ENCODE data around the gene JADE1. TPM values are rescaled to one million over a fixed set of nuclear protein-coding genes. Genes with fewer than 3 reads are reported as not detected.

Gene JADE1
- total RNA-seq, 2 experiments from 2014 or later, result 29.6 to 32.7 TPM

GRCh38 chr4:128855621-128856020, 46.1 kb downstream of the JADE1 start:
- H3K27ac Mint-ChIP-seq, result no peak overlapping the region
- peaks cover 70% of the 10 kb centered on the region for H3K36me3 Mint-ChIP-seq (ENCODE audit: low read depth)
- POLR2A ChIA-PET, result interaction anchor here (1.6 to 3.9 kb wide), 2 partner anchors 43 to 237 kb away, joined by 5 to 35 read pairs; partner anchors contain the start of gene SCLT1
- H3K27me3 Mint-ChIP-seq, result no peaks in the 10 kb centered on the region
- peaks cover 47% of the 10 kb centered on the region for H3K4me1 Mint-ChIP-seq
- H3K4me3 Mint-ChIP-seq, result no peak overlapping the region
- DNase-seq, result no peak
- CTCF ChIA-PET, result interaction anchor here (0.7 to 1.5 kb wide), 4 partner anchors 10 to 570 kb away, joined by 3 to 4 read pairs (median 3); no protein-coding TSS in a partner anchor
- no peaks in the 10 kb centered on the region for H3K9me3 Mint-ChIP-seq

GRCh38 chr4:128856246-128856645, 46.7 kb downstream of the JADE1 start:
- DNase-seq, result no peak
- ChIA-PET POLR2A (interaction anchor here (1.2 to 3.9 kb wide), 3 partner anchors 12 to 237 kb away, joined by 3 to 35 read pairs (median 5); partner anchors contain the start of gene SCLT1), CTCF (interaction anchor here (1.0 to 1.5 kb wide), 4 partner anchors 10 to 43 kb away, joined by 3 to 5 read pairs (median 4); no protein-coding TSS in a partner anchor)
- peaks cover 72% of the 10 kb centered on the region for H3K36me3 Mint-ChIP-seq (ENCODE audit: low read depth)
- H3K4me1 Mint-ChIP-seq, result peaks cover 53% of the 10 kb centered on the region
- no peak overlapping the region for H3K4me3 Mint-ChIP-seq
- H3K9me3 Mint-ChIP-seq, result no peaks in the 10 kb centered on the region
- no peaks in the 10 kb centered on the region for H3K27me3 Mint-ChIP-seq
- no peak overlapping the region for H3K27ac Mint-ChIP-seq

DNA sequence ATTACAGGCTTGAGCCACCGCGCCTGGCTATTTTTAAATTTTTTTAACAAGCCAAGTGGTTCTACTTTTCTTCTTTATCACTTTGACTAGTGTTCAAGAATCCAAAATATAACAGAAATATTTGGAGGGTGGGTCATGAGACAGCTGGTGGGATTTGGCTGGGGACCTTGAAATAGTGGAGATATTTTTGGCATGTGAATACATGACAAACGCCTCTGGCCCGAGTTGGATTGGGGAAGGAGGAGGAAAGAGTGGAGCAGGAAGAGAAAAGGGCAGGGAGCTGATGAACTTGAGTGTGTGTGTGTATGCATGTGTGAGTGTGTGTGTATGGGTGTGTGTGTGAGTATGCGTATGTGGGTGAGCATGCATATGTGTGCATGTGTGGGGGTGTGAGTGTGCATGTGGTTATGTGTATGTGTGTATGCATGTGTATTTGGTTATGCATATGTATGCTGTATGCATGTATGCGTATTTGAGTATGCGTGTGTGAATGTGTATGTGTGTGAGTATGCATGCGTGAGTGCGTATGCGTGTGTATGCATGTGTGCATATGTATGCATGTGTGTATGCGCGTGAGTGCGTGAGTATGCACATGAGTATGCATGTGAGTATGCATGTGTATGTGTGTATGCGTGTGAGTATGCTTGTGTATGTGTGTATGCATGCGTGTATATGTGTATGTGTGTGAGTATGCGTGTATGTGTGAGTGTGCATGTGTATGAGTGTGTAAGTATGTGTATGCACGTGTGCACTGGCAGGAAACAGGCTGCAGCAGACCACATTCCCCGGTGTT, 49.6 kb downstream of the JADE1 start:
- no peaks in the 10 kb centered on the region for H3K27me3 Mint-ChIP-seq
- H3K4me3 Mint-ChIP-seq, result no peak overlapping the region
- H3K27ac Mint-ChIP-seq, result peak overlapping the region; percentile 30
- peaks cover 79% of the 10 kb centered on the region for H3K36me3 Mint-ChIP-seq (ENCODE audit: low read depth)
- no peaks in the 10 kb centered on the region for H3K9me3 Mint-ChIP-seq
- no peak for DNase-seq
- ChIA-PET CTCF (no interaction called here), POLR2A (no interaction called here)
- peaks cover 70% of the 10 kb centered on the region for H3K4me1 Mint-ChIP-seq

DNA sequence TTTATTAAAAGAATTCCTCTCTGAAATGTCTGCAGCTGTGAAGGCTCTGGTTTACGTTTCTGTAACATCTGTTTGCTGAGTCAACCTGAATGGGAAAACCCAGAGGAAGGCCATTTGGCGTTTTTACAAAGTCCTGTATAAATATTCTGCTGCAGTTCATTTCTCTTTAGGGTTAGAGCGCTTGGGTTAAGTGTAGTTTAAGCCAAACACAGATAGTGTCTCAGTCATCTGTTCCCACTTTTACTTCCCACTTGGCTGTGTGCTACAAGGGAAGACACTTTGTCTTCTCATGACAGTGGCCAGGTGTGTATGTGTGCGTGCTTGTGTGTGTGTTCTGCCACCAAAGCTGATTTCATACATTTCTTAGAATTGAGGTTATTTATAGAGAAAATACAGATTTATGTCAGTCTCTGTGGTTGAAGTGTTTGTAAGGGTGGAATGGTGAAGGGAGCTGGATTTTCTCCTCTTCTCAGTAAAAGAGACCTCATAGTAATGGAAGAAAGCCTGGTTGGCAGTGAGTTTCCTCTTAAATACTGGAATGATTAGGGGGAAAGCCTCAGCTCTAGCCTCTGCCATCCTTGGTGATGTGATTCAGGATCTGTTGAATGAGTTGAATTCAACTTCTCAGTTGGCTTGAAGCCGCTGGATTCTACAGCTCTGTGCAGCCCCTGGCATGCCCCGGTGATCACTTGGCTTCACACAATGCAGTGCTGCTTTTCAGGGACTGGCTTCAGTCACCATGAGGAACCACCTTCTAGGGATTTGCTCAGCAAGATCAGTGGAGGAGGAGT, 50.6 kb downstream of the JADE1 start:
- Mint-ChIP-seq H3K27me3 (no peaks in the 10 kb centered on the region), H3K4me1 (peaks cover 61% of the 10 kb centered on the region), H3K9me3 (no peaks in the 10 kb centered on the region), H3K36me3 (ENCODE audit: low read depth) (peaks cover 84% of the 10 kb centered on the region), H3K27ac (peak overlapping the region; percentile 7), H3K4me3 (no peak overlapping the region)
- CTCF ChIA-PET, result no interaction called here
- DNase-seq, result no peak
- POLR2A ChIA-PET, result interaction anchor here (1.3 to 4.3 kb wide), 2 partner anchors 13 to 48 kb away, joined by 4 to 31 read pairs; no protein-coding TSS in a partner anchor

- H3K27me3 Mint-ChIP-seq, result no peaks in the 10 kb centered on the region
- H3K9me3 Mint-ChIP-seq, result no peaks in the 10 kb centered on the region
- POLR2A ChIA-PET, result interaction anchor here (0.7 to 4.3 kb wide), 3 partner anchors 8 to 232 kb away, joined by 3 to 31 read pairs (median 5); partner anchors contain the start of gene SCLT1
- H3K4me3 Mint-ChIP-seq, result peak overlapping the region; percentile 21
- H3K4me1 Mint-ChIP-seq, result peaks cover 52% of the 10 kb centered on the region
- peaks cover 86% of the 10 kb centered on the region for H3K36me3 Mint-ChIP-seq (ENCODE audit: low read depth)
- DNase-seq, result no peak
- CTCF ChIA-PET, result interaction anchor here (0.7 to 2.1 kb wide), 8 partner anchors 8 to 234 kb away, joined by 3 to 9 read pairs (median 4); partner anchors contain the start of gene C4orf33
- peak overlapping the region; percentile 60 for H3K27ac Mint-ChIP-seq
Observed at GRCh38 chr4:128861856-128862518, 52.5 kb downstream of the JADE1 start.

DNA sequence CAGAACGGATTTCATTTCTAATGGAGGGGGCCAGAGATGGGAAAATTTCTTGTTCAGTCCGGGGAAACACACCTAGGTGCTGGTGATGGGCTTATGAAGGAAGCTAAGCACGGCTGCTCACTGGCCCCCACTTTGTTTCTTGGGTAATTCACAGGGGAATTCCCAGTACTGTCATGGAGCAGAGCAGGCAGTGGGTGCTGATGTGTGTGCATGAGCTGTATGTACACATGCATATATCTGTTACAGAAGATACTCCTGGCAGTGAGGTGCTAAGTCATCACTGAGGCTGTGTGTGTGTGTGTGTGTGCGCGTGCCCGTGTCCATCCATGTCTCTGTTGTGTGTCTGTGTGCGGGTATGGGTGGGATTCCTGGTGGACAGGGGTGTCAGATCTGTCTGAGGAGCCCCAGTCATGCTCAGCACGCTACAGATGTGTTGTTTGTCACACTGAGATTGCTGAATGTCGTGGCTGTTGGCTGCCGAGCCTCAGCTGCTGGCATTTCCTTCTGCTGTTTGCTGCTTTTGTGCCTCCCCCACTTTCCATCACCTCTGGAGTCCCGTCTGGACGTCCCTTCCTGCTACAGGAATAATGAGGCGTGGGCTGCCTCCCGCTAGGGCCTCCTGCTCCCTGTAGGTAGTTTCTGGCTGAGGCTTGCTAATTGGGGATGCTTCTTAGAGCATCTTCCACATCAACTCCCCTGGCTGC, 53.3 kb downstream of the JADE1 start:
- Mint-ChIP-seq H3K4me1 (peaks cover 52% of the 10 kb centered on the region), H3K27ac (peak overlapping the region; percentile 60), H3K4me3 (no peak overlapping the region), H3K9me3 (no peaks in the 10 kb centered on the region), H3K36me3 (ENCODE audit: low read depth) (peaks cover 82% of the 10 kb centered on the region), H3K27me3 (no peaks in the 10 kb centered on the region)
- ChIA-PET POLR2A (interaction anchor here (0.7 to 4.3 kb wide), 4 partner anchors 9 to 231 kb away, joined by 3 to 31 read pairs (median 6); partner anchors contain the start of genes JADE1 and SCLT1), CTCF (interaction anchor here (0.7 to 2.1 kb wide), 9 partner anchors 9 to 233 kb away, joined by 3 to 9 read pairs (median 4); partner anchors contain the start of gene C4orf33)
- DNase-seq, result no peak

GRCh38 chr4:128863312-128864075, 54.0 kb downstream of the JADE1 start:
- Mint-ChIP-seq H3K9me3 (no peaks in the 10 kb centered on the region), H3K4me1 (peaks cover 48% of the 10 kb centered on the region), H3K4me3 (no peak overlapping the region), H3K27me3 (no peaks in the 10 kb centered on the region), H3K27ac (peak overlapping the region; percentile 60), H3K36me3 (ENCODE audit: low read depth) (peaks cover 81% of the 10 kb centered on the region)
- ChIA-PET POLR2A (interaction anchor here (1.0 to 4.3 kb wide), 3 partner anchors 9 to 54 kb away, joined by 3 to 31 read pairs (median 6); partner anchors contain the start of gene JADE1), CTCF (interaction anchor here (0.6 to 2.1 kb wide), 9 partner anchors 9 to 894 kb away, joined by 3 to 9 read pairs (median 3); partner anchors contain the start of gene C4orf33)
- peak; percentile 67 for DNase-seq

DNA sequence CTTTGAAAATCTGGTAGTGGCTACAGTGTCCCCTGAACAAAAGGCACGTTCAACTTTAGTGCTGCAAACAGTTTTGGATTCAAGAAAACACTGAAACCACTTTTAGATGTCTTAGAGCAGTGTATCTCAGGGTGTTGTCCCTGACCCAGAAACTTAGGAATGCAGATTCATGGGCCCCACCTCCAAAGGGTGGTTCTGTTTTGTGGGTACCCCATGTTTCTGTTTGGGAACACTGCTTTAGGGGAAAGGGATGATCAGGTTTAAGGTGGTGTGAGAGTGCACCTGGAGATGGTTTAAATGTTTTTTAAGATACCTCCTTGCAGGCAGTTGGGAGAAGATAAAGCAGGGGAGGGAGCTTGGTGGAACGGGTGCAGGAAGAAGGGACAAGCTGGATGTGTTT, 55.6 kb downstream of the JADE1 start:
- Mint-ChIP-seq H3K4me3 (no peak overlapping the region), H3K4me1 (peaks cover 34% of the 10 kb centered on the region), H3K9me3 (no peaks in the 10 kb centered on the region), H3K36me3 (ENCODE audit: low read depth) (peaks cover 82% of the 10 kb centered on the region), H3K27me3 (no peaks in the 10 kb centered on the region), H3K27ac (no peak overlapping the region)
- DNase-seq, result no peak
- CTCF ChIA-PET, result interaction anchor here (0.6 to 1.7 kb wide), 2 partner anchors 10 to 797 kb away, joined by 3 to 4 read pairs; no protein-coding TSS in a partner anchor
- POLR2A ChIA-PET, result interaction anchor here (1.5 kb wide), 1 partner anchor 53 kb away, joined by 6 read pairs; no protein-coding TSS in a partner anchor

DNA sequence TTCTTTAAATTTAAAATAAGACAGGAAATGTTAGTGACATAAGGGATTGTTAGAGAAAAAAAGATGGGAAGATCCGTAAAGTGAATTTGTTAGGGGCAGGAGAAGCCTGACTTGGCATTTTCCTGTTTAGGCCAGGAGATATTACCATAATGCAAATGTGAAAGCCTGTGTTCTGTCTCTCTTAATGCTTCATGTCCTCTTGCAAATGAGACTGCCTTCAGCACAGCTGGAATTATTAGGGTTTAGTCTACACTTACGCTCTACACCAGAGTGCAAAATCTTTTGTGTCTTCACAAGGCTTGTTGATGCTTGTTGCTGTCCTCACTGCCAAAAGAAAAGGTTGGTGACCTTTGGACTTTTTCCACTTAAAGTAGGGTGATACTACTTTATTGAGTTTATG, 56.8 kb downstream of the JADE1 start:
- Mint-ChIP-seq H3K9me3 (no peaks in the 10 kb centered on the region), H3K4me3 (no peak overlapping the region), H3K27ac (no peak overlapping the region), H3K4me1 (peaks cover 29% of the 10 kb centered on the region), H3K36me3 (ENCODE audit: low read depth) (peaks cover 82% of the 10 kb centered on the region), H3K27me3 (no peaks in the 10 kb centered on the region)
- ChIA-PET CTCF (interaction anchor here (1.7 kb wide), 1 partner anchor 11 kb away, joined by 4 read pairs; no protein-coding TSS in a partner anchor), POLR2A (interaction anchor here (1.5 kb wide), 1 partner anchor 54 kb away, joined by 6 read pairs; no protein-coding TSS in a partner anchor)
- DNase-seq, result no peak

GRCh38 chr4:128866691-128867090, 57.2 kb downstream of the JADE1 start:
- ChIA-PET CTCF (interaction anchor here (1.7 kb wide), 1 partner anchor 11 kb away, joined by 4 read pairs; no protein-coding TSS in a partner anchor), POLR2A (no interaction called here)
- no peaks in the 10 kb centered on the region for H3K27me3 Mint-ChIP-seq
- H3K4me3 Mint-ChIP-seq, result no peak overlapping the region
- H3K36me3 Mint-ChIP-seq (ENCODE audit: low read depth), result peaks cover 82% of the 10 kb centered on the region
- H3K9me3 Mint-ChIP-seq, result no peaks in the 10 kb centered on the region
- no peak for DNase-seq
- no peak overlapping the region for H3K27ac Mint-ChIP-seq
- H3K4me1 Mint-ChIP-seq, result peaks cover 25% of the 10 kb centered on the region

- Mint-ChIP-seq H3K4me3 (no peak overlapping the region), H3K9me3 (no peaks in the 10 kb centered on the region), H3K4me1 (peaks cover 6% of the 10 kb centered on the region), H3K36me3 (ENCODE audit: low read depth) (peaks cover 80% of the 10 kb centered on the region), H3K27me3 (no peaks in the 10 kb centered on the region), H3K27ac (no peak overlapping the region)
- no peak for DNase-seq
- ChIA-PET CTCF (interaction anchor here (1.2 kb wide), 1 partner anchor 86 kb away, joined by 3 read pairs; no protein-coding TSS in a partner anchor), POLR2A (interaction anchor here (1.0 kb wide), 1 partner anchor 12 kb away, joined by 3 read pairs; no protein-coding TSS in a partner anchor)
Observed at GRCh38 chr4:128868758-128869157, 59.3 kb downstream of the JADE1 start.
